Upper lobe of left lung (tissue), 4 donors: ENCODE measurements around the gene BABAM2.

Experiments
- EP300 ChIP-seq, 4 donors: sonication (generic); formaldehyde crosslinking; IDR thresholded peaks; one replicate each; pipeline ENCODE4 v1.5.1; 2017; ENCODE audit warnings: antibody characterized with exemption in 4 of 4, control low read depth in 2 of 4
- POLR2A ChIP-seq, 4 donors: fragments of 450-650 bp; IDR thresholded peaks; one replicate each; pipeline ENCODE4 v1.5.1; 2016 to 2017; ENCODE audit warnings: antibody characterized with exemption in 4 of 4, mild to moderate bottlenecking in 2 of 4
- POLR2AphosphoS5 ChIP-seq, 2 donors: sonication (generic); formaldehyde crosslinking; IDR thresholded peaks; one replicate each; pipeline ENCODE4 v1.5.1; 2017; ENCODE audit warnings: antibody characterized with exemption in 2 of 2
- TF ChIP-seq, protein P1 (sequence below), 6 experiments: fragments of 450-650 bp in 4 of 6; fragments of 200-600 bp in 2 of 6; sonication (generic) in 2 of 6; IDR thresholded peaks; one replicate each; pipeline ENCODE4 v1.5.1; 2016 to 2019; ENCODE audit warnings: antibody characterized with exemption in 6 of 6

DNA sequence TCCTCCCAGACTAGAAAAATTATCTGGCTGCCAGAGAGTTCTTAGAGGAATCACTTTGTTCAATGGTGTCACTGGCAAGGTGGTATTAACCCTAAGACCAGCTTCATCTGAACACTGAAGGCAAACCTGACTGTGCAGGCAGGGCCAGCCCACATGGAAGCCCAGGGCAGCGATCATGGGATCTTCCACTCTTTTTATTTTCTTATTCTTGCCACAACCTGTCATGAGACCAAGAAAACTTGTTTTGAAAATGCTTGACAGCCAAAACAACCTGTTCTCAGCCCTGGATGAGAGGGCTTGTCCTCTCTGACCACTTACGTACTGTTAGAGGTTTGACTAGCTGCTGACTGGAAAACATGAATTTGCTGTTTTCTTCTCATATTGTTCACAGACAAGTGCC lies 426.9 kb downstream of the BABAM2 start:
- TF ChIP-seq POLR2A (IDR thresholded peaks at IDR 0.05): no peak
- TF ChIP-seq, protein P1, sequence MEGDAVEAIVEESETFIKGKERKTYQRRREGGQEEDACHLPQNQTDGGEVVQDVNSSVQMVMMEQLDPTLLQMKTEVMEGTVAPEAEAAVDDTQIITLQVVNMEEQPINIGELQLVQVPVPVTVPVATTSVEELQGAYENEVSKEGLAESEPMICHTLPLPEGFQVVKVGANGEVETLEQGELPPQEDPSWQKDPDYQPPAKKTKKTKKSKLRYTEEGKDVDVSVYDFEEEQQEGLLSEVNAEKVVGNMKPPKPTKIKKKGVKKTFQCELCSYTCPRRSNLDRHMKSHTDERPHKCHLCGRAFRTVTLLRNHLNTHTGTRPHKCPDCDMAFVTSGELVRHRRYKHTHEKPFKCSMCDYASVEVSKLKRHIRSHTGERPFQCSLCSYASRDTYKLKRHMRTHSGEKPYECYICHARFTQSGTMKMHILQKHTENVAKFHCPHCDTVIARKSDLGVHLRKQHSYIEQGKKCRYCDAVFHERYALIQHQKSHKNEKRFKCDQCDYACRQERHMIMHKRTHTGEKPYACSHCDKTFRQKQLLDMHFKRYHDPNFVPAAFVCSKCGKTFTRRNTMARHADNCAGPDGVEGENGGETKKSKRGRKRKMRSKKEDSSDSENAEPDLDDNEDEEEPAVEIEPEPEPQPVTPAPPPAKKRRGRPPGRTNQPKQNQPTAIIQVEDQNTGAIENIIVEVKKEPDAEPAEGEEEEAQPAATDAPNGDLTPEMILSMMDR (IDR thresholded peaks at IDR 0.05): no peak
- TF ChIP-seq POLR2AphosphoS5 (IDR thresholded peaks at IDR 0.05): no peak
- no peak for TF ChIP-seq EP300 (IDR thresholded peaks at IDR 0.05)
